Left lung (tissue), 10 donors: ENCODE data around the gene NDUFAF8. TPM values are rescaled to one million over a fixed set of nuclear protein-coding genes. Genes with fewer than 3 reads are reported as not detected.

ENCODE experiments used
- ATAC-seq: fragments of 200-7000 bp; cut with Tn5 transposase; one replicate; pipeline ENCODE4 v1.9.1; 2020; ENCODE audit warnings: moderate library complexity
- DNase-seq, 4 donors: peaks; one replicate each; pipeline ENCODE4 v3.0.0-alpha.2; 2013 to 2020
- H3K27ac ChIP-seq, 2 donors: fragments of 200-600 bp; sonication (generic) in 1 of 2; one replicate each; pipeline versions ENCODE4 v1.5.0 to v1.8.0; 2020 to 2021
- H3K27me3 ChIP-seq, 2 donors: fragments of 200-600 bp; sonication (generic) in 1 of 2; one replicate each; pipeline versions ENCODE4 v1.5.0 to v1.8.0; 2020 to 2021
- H3K36me3 ChIP-seq, 2 donors: fragments of 200-600 bp; sonication (generic) in 1 of 2; one replicate each; pipeline versions ENCODE4 v1.5.0 to v1.8.0; 2020 to 2021
- H3K4me1 ChIP-seq, 2 donors: fragments of 200-600 bp; one replicate each; pipeline ENCODE4 v1.8.0; 2021
- H3K4me3 ChIP-seq, 2 donors: fragments of 200-600 bp; sonication (generic) in 1 of 2; one replicate each; pipeline versions ENCODE4 v1.5.0 to v1.8.0; 2020 to 2021; ENCODE audit warnings: mild to moderate bottlenecking in 1 of 2
- H3K9me3 ChIP-seq, 2 donors: fragments of 200-600 bp; sonication (generic) in 1 of 2; one replicate each; pipeline versions ENCODE4 v1.5.0 to v1.8.0; 2020 to 2021
- intact Hi-C, 2 donors: fragments of 100-400 bp; cut with DNase I; formaldehyde crosslinking; loops; one replicate each; pipeline versions ENCODE4 v1.11.2 to v1.14.2; 2022
- polyA plus RNA-seq, 6 donors: library from polyadenylated mRNA; unstranded; fragments of 120-200 nt; gene quantifications; one replicate each; pipeline ENCODE4 v1.2.1, GENCODE V29; 2013; ENCODE audit not compliant: insufficient read length in 6 of 6
- total RNA-seq, 2 donors: library from RNA; stranded (reverse); fragmentation: NEBNext Ultra II Directional; extraction: Animal tissue kit (Norgen Biotek cat#: 25700); gene quantifications; one replicate each; pipeline ENCODE4 v1.2.1, GENCODE V29; 2021
- TF ChIP-seq, protein P1 (sequence below), 2 donors: fragments of 200-600 bp; sonication (generic) in 1 of 2; IDR thresholded peaks; one replicate each; pipeline versions ENCODE4 v1.5.0 to v1.8.0; 2021; ENCODE audit warnings: antibody characterized with exemption in 2 of 2
- donor health status: DM: no; HTN: yes; CAD: no.
- donor health status: DM: no; HTN: no; CAD: no.

NDUFAF8 gene
- total and polyA plus RNA-seq, 8 donors, result 27.5 to 48.0 (median 39.1) TPM

DNA sequence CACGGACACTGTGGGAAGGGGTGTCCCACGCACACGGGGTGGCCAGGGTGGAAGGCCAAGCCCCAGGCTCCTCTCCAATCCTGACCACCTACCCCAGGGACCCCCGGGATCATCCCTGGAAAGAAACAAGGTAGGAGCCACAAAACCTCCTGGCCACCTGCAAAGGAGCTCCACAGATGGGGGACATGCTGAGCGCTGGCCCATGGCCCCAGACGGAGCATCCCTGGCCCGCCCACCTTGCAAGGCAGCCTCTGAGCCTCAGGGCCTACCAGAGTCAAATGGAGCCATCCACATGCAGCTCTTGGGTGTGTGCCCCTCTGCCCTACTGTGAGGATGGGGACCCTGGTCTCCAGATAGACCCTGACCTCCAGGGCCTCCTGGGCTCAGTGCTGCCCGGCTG, 39.7 kb downstream of the NDUFAF8 start:
- TF ChIP-seq, protein P1, sequence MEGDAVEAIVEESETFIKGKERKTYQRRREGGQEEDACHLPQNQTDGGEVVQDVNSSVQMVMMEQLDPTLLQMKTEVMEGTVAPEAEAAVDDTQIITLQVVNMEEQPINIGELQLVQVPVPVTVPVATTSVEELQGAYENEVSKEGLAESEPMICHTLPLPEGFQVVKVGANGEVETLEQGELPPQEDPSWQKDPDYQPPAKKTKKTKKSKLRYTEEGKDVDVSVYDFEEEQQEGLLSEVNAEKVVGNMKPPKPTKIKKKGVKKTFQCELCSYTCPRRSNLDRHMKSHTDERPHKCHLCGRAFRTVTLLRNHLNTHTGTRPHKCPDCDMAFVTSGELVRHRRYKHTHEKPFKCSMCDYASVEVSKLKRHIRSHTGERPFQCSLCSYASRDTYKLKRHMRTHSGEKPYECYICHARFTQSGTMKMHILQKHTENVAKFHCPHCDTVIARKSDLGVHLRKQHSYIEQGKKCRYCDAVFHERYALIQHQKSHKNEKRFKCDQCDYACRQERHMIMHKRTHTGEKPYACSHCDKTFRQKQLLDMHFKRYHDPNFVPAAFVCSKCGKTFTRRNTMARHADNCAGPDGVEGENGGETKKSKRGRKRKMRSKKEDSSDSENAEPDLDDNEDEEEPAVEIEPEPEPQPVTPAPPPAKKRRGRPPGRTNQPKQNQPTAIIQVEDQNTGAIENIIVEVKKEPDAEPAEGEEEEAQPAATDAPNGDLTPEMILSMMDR (IDR thresholded peaks at IDR 0.05), result no peak
- Histone ChIP-seq H3K36me3 (peaks cover 0 to 97% of the 10 kb centered on the region in 2 donors), H3K4me3 (no peak overlapping the region), H3K27me3 (no peaks in the 10 kb centered on the region), H3K9me3 (no peaks in the 10 kb centered on the region), H3K4me1 (peaks cover 8 to 22% of the 10 kb centered on the region in 2 donors), H3K27ac (peak overlapping the region in 1 of 2 donors; percentile 48)
- ATAC-seq (no peak), DNase-seq (peak in 1 of 4 donors; percentile 61)
- intact Hi-C loops, result no loop called here

DNA sequence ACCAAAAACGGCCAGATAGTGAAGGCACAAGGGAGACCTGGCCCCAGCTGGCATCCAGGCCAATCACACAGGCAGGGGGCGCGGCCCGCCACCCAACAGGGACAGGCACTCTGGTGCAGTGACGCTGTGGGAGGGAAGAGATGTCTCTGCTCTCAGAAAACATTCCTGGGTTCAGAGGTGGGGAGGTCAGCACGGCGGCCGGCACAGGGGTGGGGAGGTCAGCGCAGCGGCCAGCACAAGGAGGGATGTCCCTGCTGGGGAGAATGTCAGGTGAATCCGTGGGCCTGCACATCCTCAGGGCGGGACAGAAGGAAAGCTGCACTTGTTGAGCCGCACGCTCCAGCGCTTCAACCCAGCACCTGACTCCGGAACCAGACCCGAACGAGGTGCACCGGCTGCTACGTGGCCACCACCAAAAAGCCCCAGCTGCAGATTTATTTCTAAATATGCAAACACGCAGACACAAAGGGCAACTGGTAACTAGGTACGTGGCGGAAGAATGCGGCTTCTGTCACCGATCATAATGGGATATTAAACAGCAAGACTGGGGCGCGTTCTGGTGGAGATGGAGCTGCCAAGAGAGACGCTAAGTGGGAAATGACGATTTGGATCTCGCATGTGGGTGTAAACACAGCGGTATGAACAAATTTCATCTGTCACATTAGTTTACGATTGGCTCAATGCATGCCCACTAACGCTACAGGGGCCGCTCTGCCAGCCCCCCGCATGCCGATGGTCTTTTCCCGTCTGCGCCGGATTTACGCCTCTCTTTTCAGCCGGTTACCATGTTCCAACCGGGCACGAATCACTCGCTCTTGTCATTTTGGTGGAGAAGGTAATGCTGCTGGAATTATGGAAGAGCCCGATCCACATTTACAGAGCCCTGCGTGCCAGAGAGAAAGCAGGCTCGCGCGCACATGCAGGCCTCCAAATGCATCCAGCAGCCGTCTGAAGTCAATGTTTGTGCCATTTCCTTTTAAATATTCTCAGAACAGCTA, 40.5 kb downstream of the NDUFAF8 start:
- Histone ChIP-seq H3K36me3 (peaks cover 0 to 93% of the 10 kb centered on the region in 2 donors), H3K27me3 (no peaks in the 10 kb centered on the region), H3K4me3 (no peak overlapping the region), H3K9me3 (no peaks in the 10 kb centered on the region), H3K4me1 (peaks cover 8 to 23% of the 10 kb centered on the region in 2 donors), H3K27ac (no peak overlapping the region)
- DNase-seq (peak in 1 of 4 donors; percentile 66), ATAC-seq (no peak)
- TF ChIP-seq, protein P1 (IDR thresholded peaks at IDR 0.05), result no peak
- intact Hi-C loops, result no loop called here

DNA sequence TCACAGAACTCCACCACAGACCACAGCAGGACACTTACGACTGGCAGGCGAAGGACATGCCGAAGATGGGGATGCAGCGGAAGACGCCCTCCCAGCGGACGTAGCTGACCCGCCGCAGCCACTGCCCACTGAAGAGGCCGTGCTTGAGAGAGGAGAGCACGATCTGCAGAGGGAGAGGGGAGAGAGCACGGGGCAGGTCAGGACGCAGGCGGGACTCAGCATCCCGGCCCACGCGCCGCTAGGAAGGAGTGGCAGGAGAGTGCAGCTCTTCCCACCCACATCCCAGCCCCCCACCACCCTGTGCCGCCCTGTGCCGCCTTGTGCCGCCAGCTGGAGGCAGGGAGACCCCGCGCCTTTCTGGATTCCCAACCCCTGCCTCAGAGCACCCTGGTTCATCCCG, 41.5 kb downstream of the NDUFAF8 start:
- no peak overlapping the region for H3K4me3 ChIP-seq
- H3K27ac ChIP-seq, result no peak overlapping the region
- intact Hi-C loops, result no loop called here
- ATAC-seq, result no peak
- H3K9me3 ChIP-seq, result no peaks in the 10 kb centered on the region
- H3K27me3 ChIP-seq, result no peaks in the 10 kb centered on the region
- peaks cover 8 to 33% of the 10 kb centered on the region in 2 donors for H3K4me1 ChIP-seq
- TF ChIP-seq, protein P1 (IDR thresholded peaks at IDR 0.05), result no peak
- H3K36me3 ChIP-seq, result peaks cover 0 to 89% of the 10 kb centered on the region in 2 donors
- peak in 1 of 4 donors; percentile 61 for DNase-seq

DNA sequence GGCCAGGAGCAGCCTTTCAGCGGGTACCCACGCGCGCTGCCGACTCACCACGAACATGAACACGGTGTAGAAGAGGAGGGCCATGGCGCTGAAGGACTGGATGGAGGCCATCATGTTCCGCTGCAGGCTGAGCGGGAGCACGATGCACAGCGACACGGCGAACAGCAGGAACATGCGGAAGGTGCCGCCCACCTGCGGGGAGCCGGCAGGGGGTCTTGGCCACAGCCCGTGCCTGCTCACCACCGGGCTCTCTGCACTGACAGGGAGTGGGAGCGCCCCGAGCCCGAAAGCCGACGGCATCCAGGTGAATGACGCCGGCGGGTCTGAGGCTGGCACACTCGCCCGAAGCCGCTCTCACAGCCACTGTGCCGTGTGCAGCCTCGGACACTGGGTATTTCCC, 43.0 kb downstream of the NDUFAF8 start:
- H3K4me3 ChIP-seq, result no peak overlapping the region
- H3K36me3 ChIP-seq, result peaks cover 0 to 82% of the 10 kb centered on the region in 2 donors
- TF ChIP-seq, protein P1 (IDR thresholded peaks at IDR 0.05), result no peak
- ATAC-seq (no peak), DNase-seq (peak in 1 of 4 donors; percentile 73)
- peaks cover 8 to 42% of the 10 kb centered on the region in 2 donors for H3K4me1 ChIP-seq
- H3K27me3 ChIP-seq, result no peaks in the 10 kb centered on the region
- no peaks in the 10 kb centered on the region for H3K9me3 ChIP-seq
- no peak overlapping the region for H3K27ac ChIP-seq
- intact Hi-C loops, result no loop called here

DNA sequence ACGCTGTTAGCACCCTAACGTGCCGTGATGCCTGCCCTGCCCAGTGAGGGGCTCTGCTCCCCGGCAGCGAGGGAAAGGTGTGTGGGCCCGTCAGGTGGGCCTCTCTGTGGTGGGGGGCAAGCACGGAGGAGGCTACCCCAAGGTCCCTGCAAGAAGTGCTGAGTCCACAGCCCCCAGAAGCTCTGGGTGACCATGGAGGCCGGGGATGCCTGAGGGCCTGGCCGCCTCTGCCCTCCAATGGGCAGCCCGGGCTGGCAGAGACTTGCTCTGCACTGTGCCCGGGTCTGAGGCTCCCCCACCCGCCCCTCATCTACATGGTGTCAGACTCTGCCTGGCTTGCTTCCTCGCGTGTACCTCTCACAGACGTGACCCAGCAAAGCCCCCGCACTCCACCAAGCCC, 43.8 kb downstream of the NDUFAF8 start:
- DNase-seq, result peak in 1 of 4 donors; percentile 58
- Histone ChIP-seq H3K4me3 (no peak overlapping the region), H3K36me3 (peaks cover 0 to 79% of the 10 kb centered on the region in 2 donors), H3K4me1 (peaks cover 3 to 42% of the 10 kb centered on the region in 2 donors), H3K9me3 (no peaks in the 10 kb centered on the region), H3K27ac (no peak overlapping the region), H3K27me3 (no peaks in the 10 kb centered on the region)
- intact Hi-C loops, result no loop called here
- TF ChIP-seq, protein P1 (IDR thresholded peaks at IDR 0.05), result no peak
- no peak for ATAC-seq
